HUDEP-2 (cell line): Measurements from ENCODE around the gene RIOK3.

ENCODE experiments used
- DNase-seq, 76 experiments: peaks; one replicate each; lab custom pipeline; 2025; ENCODE audit not compliant: unreplicated experiment in 76 of 76; lab: John Stamatoyannopoulos, UW

Gene RIOK3

DNA sequence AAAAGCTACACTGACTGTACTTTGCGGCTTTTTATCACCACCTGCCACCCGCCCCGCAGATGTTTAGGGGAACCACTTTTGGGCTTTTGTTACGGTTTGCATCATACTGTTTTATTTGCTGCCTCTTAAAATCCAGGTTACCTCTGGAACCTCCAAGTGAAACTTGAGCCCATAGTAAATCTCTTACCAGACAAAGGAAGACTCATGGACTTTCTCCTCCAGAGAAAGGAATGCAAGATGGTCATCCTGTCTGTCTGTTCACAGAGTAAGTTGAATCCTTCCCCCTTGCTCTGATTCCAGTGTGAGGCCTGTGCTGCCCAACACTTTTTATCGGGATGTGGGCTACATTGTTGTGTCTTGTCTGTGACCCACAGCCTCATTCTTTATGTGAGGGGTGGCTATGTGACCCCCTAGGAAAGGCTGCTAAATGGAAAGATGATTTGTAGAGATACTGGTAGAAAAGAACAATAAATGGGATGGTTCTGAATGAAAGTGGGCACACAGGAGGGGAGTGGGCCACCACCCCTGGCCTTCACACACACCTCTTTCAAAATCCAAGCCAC, 73.5 kb downstream of the RIOK3 start:
- no peak for DNase-seq

- DNase-seq, result peak in 12 of 76 experiments; percentile 14 to 60 (median 42)
Measured at GRCh38 chr18:23528580-23529472, 75.7 kb downstream of the RIOK3 start.

GRCh38 chr18:23529604-23530003, 76.5 kb downstream of the RIOK3 start:
- no peak for DNase-seq

DNA sequence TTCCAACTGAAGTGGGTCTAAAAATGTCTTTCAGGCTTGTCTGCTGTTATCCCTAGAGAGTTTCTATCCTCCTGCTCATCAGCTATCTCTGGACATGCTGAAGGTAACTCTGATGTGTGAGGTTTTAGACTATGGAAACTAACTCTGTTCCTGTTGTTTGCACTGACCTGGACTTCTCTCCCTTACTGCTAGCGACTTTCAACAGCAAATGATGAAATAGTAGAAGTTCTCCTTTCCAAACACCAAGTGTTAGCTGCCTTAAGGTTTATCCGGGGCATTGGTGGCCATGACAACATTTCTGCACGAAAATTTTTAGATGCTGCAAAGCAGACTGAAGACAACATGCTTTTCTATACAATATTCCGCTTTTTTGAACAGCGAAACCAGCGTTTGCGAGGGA, 77.1 kb downstream of the RIOK3 start:
- DNase-seq, result no peak

- no peak for DNase-seq
Measured at GRCh38 chr18:23531912-23532311, 78.8 kb downstream of the RIOK3 start.
